SKM-1 (cell line): ENCODE data around the gene RNF144B.
A peak's percentile ranks its signal among the peaks of the same experiment; 100 is the strongest.

Experiments
- DNase-seq: peaks from one replicate; lab custom pipeline; 2025; ENCODE audit not compliant: unreplicated experiment; lab: John Stamatoyannopoulos, UW

RNF144B gene

GRCh38 chr6:18481870-18482269, 94.7 kb downstream of the RNF144B start:
- no peak for DNase-seq

GRCh38 chr6:18485660-18486435, 98.7 kb downstream of the RNF144B start:
- no peak for DNase-seq

DNA sequence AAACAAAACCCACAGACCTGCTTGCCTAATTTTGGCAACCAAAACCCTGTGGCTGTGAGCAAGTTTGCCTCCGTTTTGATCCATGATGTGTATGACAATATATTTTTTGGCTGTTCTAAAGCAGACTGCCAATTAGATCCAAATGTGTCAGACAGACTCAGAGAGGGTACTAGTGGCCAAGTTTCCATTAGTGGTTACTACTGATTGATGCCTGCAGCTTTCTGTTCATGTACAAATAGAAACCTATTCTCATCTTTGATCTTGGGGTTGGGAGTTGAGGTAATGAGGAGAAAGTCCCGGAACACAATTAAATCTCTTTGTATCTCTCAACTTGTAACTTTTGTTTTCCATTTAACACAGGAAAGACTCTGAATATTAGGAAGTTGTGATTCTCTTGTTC, 100.9 kb downstream of the RNF144B start:
- DNase-seq = no peak

GRCh38 chr6:18488526-18489270, 101.5 kb downstream of the RNF144B start:
- DNase-seq = no peak

DNA sequence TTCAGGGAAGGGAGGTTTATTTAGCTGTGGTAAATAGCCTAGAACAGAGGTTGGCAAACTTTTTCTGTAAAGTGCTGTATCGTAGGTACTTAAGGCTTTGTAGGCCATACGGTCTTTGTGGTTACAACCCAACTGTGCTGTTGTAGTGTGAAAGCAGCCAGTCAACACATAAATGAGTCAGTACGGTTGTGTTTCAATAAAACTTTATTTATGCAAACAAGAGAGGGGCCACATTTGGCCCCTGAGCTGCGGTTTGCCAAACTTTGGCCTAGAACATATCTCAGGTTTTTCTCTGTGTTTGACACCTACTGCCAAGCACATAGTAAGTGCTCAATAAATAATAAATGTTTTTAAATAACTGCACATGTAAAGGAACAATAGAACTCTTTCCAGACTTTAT, 102.2 kb downstream of the RNF144B start:
- no peak for DNase-seq

DNA sequence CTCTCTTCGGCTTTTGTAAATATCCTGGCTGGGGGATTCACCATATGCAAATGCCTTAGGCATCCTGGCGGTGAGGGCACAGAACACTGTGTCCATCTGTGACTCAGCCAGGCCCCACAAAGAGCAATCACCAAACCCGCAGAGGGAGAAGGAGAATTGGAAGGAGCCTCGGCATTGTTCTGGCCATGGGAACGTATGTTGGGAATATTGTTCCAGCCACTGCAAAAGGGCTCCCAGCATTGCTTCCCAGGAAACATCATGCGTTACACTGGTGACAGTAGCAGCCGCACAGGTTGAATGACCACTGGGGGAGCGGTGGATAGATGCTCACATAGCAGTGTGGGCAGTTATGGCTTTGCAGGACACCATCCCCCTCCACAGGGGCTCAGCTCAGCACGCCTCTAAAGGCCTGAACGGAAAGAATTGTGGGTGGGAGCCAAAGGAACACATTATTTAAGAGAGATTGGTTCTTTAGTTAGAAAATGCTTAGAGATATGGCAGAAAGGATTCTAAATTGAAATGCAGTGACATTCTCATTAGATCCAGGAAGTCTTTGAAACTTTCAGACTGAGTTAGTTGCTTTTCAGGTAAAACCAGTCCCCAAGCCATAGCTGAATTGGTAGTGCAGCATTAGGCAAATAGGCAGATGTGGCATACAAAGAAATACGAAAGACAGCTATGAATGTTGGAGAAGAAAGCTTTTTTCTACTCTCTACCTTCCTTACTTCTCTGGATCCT, 104.3 kb downstream of the RNF144B start:
- DNase-seq = no peak

DNA sequence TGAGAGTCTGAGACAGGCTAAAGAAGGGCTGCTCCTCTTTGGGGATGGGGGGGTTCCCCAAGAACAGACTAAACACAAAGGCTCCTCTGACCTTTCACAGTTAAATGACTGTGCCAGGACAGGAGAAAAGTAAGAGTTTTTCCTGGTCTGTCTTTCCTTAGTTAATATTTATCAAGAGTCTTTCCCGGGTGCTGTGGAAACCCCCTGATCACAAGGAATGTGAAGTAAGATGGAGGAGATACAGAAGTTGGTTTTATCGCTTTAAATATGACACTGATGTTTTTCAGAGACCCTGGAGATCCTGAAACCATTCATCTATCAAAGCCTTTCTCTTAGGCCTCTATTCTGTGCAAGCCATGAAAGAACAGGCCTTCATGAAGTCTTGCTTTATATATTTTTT, 105.8 kb downstream of the RNF144B start:
- DNase-seq = no peak

GRCh38 chr6:18493382-18493891, 106.3 kb downstream of the RNF144B start:
- DNase-seq = no peak

- no peak for DNase-seq
Measured at GRCh38 chr6:18493925-18494324, 106.8 kb downstream of the RNF144B start.

DNA sequence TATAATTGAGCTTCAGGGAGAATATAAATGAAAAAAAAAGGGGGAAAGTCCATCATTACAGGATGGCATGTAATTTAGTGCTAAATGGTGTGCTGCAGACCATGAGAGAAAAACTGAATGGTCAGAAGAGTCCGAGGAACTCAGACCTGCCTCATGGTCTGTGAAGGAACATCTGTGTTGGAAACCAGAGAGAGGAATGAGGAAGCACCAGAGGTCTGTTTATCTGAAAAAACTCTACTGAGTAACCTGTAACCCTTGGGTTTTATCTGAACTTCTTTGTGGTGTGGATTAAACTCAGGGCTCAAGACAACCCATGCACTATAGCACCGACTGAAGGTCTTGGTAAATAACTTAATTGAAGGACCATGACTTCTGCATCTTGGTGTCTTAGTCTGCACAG, 108.1 kb downstream of the RNF144B start:
- DNase-seq = no peak

DNA sequence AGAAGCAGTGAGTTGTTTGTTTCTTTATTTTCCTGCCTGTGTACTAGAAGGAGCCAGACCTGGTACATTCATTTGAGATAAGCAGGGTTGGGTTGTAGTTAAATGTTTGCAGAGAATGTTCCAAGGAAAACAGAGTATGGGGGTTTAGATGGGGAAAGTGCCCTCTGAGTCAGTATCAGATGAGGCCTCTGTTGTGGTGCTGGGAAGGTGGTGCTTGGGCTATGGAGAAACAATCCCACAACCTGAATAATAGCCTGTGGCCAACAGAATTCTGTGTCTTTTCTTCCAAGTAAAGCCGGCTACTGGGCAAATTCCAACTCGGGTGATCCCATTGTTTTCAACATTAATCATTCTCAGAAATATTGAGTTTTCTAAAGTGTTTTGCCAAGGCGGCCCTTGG, 109.3 kb downstream of the RNF144B start:
- DNase-seq = no peak

DNA sequence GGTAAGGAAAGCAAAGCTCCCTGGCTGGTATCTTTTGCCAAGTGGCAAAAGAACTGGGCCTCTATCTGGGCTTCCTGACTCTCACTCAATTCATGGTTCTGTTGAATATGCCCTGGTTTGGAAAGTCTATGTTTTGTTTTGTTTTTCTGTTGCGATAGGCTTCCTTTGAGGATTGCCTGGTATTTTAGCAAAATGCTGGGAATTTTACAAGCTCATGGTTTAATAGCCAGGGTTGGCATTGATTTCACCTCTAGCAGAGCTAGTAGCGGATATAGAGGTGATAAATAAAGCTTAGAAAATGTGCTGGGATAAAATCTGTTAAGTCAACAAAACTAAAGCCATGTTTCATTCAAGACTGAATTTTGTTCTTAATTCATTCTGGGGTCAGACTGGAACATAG, 109.9 kb downstream of the RNF144B start:
- DNase-seq = no peak

GRCh38 chr6:18498408-18498807, 111.3 kb downstream of the RNF144B start:
- DNase-seq = no peak

DNA sequence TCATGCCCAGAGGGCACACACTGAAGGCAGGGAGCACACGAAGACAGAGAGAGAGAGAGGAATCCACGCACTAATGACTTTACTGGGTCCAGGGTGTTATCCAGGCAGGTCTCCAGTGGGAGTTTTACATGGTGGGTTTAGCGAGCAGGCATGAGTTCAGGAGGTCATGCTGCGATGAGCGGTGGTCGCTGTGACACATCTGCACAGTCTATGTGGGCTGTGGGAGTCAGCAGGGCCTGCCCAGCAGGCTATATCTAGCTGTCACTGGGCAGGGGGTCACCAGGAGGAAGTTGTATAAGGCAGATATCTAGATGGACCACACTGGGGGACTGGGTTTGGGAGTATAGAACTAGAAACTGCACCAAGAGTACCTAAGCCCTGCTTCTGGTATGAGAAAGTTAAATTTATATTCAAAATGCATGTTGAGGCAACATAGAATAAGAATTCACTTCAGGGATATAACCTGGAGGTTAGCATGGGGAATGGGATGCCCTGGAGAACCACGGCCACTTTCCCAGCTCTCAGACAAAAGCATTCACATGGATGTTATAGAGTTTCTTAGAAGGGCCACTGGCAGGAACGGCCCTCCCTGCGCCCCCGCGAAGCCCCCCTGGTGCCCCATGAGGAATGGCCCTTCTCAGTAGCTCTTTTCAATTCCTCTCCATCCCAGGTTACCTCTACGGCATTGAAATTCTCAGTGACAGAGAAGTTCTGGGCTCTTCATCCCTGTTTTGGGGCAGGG, 113.9 kb downstream of the RNF144B start:
- DNase-seq = no peak

- DNase-seq = peak; percentile 4
Measured at GRCh38 chr6:18501663-18502013, 114.5 kb downstream of the RNF144B start.

- no peak for DNase-seq
Measured at GRCh38 chr6:18503206-18503592, 116.0 kb downstream of the RNF144B start.

GRCh38 chr6:18503593-18504231, 116.6 kb downstream of the RNF144B start:
- DNase-seq = peak; percentile 70

DNA sequence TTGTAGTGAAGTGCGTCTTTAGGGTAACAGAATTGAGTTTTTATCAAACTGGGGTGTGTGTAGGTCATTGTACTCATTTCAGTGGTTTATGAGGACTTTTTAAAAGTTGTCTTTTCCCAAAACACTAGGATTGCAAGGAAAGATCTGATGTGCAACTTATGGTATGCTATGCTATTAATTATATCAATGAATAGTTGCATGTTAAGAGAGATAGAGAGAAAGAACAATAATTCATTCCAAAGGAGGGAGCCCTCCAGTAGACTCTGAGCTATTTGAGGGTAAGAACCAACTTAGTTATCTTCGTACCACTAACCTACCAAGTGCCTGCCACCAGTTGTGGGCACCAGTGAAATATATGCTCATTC, 117.1 kb downstream of the RNF144B start:
- DNase-seq = no peak

DNA sequence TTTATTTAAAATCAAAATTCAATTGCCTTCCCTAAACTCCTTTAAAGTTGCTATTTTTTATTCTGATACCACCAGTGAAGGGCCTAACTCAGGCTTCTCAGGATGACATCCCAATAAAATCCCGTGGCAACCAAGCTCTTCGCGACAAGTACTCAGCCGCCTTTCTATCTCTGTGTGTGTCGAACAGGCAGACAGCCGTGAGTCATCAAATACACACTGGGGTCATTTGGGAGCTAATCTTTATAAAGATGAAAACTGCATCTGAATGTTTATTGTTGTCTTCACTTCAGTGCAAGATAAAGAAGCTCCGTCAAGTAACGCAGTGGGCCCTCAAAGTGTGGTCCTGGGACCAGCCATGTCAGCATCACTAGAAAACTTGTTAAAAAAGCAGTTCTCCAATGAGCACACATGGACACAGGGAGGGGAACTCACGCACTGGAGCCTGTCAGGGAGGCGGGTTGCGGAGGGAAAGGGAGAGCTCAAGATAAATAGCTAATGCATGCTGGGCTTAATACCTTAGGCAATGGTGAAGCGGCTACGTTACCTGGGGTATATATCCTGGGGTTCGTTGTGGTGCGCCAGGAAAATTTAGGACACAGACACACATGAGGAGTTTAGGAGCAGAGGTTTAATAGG, 119.3 kb downstream of the RNF144B start:
- DNase-seq = no peak

- no peak for DNase-seq
Measured at GRCh38 chr6:18507018-18507415, 119.9 kb downstream of the RNF144B start.
